ENCODE data around the gene LRRIQ1. TPM values are rescaled to one million over a fixed set of nuclear protein-coding genes. Genes with fewer than 3 reads are reported as not detected.

The LRRIQ1 gene
- total RNA-seq, 1 donor from 2014 or later: 10.6 TPM

GRCh38 chr12:85280165-85280983 is 244.2 kb downstream of the LRRIQ1 start, which contains the start of gene ALX1:
Gene ALX1 (plus strand): TSS chr12:85280220. CDS start chr12:85280262, 42 bp downstream.
- TF ChIP-seq CTCF (IDR thresholded peaks at IDR 0.05; ENCODE audit: partially characterized antibody, unreplicated experiment): no peak
- Mint-ChIP-seq H3K27ac (ENCODE audit: unreplicated experiment) (peak within 1 kb of the TSS; percentile 92), H3K4me1 (ENCODE audit: low read depth, unreplicated experiment) (peaks cover 20% of the 10 kb centered on the region), H3K27me3 (ENCODE audit: unreplicated experiment) (peaks cover 11% of the 10 kb centered on the region), H3K36me3 (ENCODE audit: unreplicated experiment) (no peaks in the 10 kb centered on the region), H3K4me3 (ENCODE audit: unreplicated experiment) (peak within 1 kb of the TSS; percentile 96), H3K9me3 (ENCODE audit: unreplicated experiment) (peaks cover 15% of the 10 kb centered on the region)
- DNase-seq: peak; percentile 80

- Mint-ChIP-seq H3K36me3 (ENCODE audit: unreplicated experiment) (no peaks in the 10 kb centered on the region), H3K4me1 (ENCODE audit: low read depth, unreplicated experiment) (peaks cover 20% of the 10 kb centered on the region), H3K9me3 (ENCODE audit: unreplicated experiment) (peaks cover 15% of the 10 kb centered on the region), H3K4me3 (ENCODE audit: unreplicated experiment) (peak overlapping the region; percentile 96), H3K27ac (ENCODE audit: unreplicated experiment) (peak overlapping the region; percentile 92), H3K27me3 (ENCODE audit: unreplicated experiment) (peaks cover 10% of the 10 kb centered on the region)
- no peak for DNase-seq
- TF ChIP-seq CTCF (IDR thresholded peaks at IDR 0.05; ENCODE audit: partially characterized antibody, unreplicated experiment): no peak
Observed at GRCh38 chr12:85280984-85281630, 245.0 kb downstream of the LRRIQ1 start.

GRCh38 chr12:85281636-85282312 is 245.6 kb downstream of the LRRIQ1 start:
- H3K4me1 Mint-ChIP-seq (ENCODE audit: low read depth, unreplicated experiment): peaks cover 20% of the 10 kb centered on the region
- no peak for DNase-seq
- peaks cover 4% of the 10 kb centered on the region for H3K27me3 Mint-ChIP-seq (ENCODE audit: unreplicated experiment)
- H3K9me3 Mint-ChIP-seq (ENCODE audit: unreplicated experiment): peaks cover 12% of the 10 kb centered on the region
- H3K4me3 Mint-ChIP-seq (ENCODE audit: unreplicated experiment): peak overlapping the region; percentile 96
- H3K27ac Mint-ChIP-seq (ENCODE audit: unreplicated experiment): peak overlapping the region; percentile 23
- H3K36me3 Mint-ChIP-seq (ENCODE audit: unreplicated experiment): no peaks in the 10 kb centered on the region
- TF ChIP-seq CTCF (IDR thresholded peaks at IDR 0.05; ENCODE audit: partially characterized antibody, unreplicated experiment): no peak

DNA sequence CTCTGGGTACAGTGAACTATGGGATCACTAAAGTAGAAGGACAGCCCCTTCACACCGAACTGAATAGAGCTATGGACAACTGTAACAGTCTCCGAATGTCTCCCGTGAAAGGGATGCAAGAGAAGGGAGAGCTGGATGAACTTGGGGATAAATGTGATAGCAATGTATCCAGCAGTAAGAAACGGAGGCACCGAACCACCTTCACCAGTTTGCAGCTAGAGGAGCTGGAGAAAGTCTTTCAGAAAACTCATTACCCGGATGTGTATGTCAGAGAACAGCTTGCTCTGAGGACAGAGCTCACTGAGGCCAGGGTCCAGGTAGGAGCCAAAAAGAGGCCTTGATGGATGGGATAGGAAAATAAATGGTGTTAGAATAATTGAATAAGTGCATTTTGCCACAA is 247.4 kb downstream of the LRRIQ1 start:
- H3K27me3 Mint-ChIP-seq (ENCODE audit: unreplicated experiment): no peaks in the 10 kb centered on the region
- H3K9me3 Mint-ChIP-seq (ENCODE audit: unreplicated experiment): peaks cover 8% of the 10 kb centered on the region
- no peak for TF ChIP-seq CTCF (IDR thresholded peaks at IDR 0.05; ENCODE audit: partially characterized antibody, unreplicated experiment)
- no peak for DNase-seq
- H3K27ac Mint-ChIP-seq (ENCODE audit: unreplicated experiment): no peak overlapping the region
- peaks cover 18% of the 10 kb centered on the region for H3K4me1 Mint-ChIP-seq (ENCODE audit: low read depth, unreplicated experiment)
- no peak overlapping the region for H3K4me3 Mint-ChIP-seq (ENCODE audit: unreplicated experiment)
- no peaks in the 10 kb centered on the region for H3K36me3 Mint-ChIP-seq (ENCODE audit: unreplicated experiment)

Other genes with a start within 250 kb of the LRRIQ1 start
- 123 TPM for gene SLC6A15, start 123.6 kb upstream of the LRRIQ1 start, total RNA-seq (ENCODE audit: unreplicated experiment)
- gene TSPAN19, start 74 bp upstream of the LRRIQ1 start, total RNA-seq (ENCODE audit: unreplicated experiment): 2.9 TPM
- gene ALX1, start 243.9 kb downstream of the LRRIQ1 start, total RNA-seq (ENCODE audit: unreplicated experiment): 3.8 TPM